Naive thymus-derived CD8-positive, alpha-beta T cell (primary cell): ENCODE measurements around the gene MYPN. TPM values are rescaled to one million over a fixed set of nuclear protein-coding genes. Genes with fewer than 3 reads are reported as not detected.

Experiments
- ATAC-seq, 2 donors: fragments of 150-1000 bp; cut with Tn5 transposase in 1 of 2; sonication (Bioruptor Pico), chemical (Tn5 transposase) in 1 of 2; 1 replicate in 1 of 2; 2 replicates in 1 of 2; pipeline ENCODE4 v1.10.0; 2021; ENCODE audit warnings: mild to moderate bottlenecking in 2 of 2, moderate library complexity in 2 of 2
- POLR2A ChIA-PET: fragments of 350-600 bp; sonication (Branson Sonifier 250); formaldehyde crosslinking; loops from one replicate; lab custom pipeline; 2021; ENCODE audit warnings: antibody characterized with exemption; lab: Charles Lee
- DNase-seq, 10 donors: peaks; one replicate each; pipeline versions ENCODE4 v3.0.0 to v3.0.0-alpha.2; 2020 to 2022
- H3K27ac Mint-ChIP-seq, 10 donors: one replicate each; pipeline ENCODE4 v1.8.0; 2020 to 2022; ENCODE audit warnings: mild to moderate bottlenecking in 10 of 10, mixed read lengths in 10 of 10, moderate library complexity in 4 of 10, inconsistent platforms in 1 of 10
- H3K27me3 Mint-ChIP-seq, 5 donors: one replicate each; pipeline ENCODE4 v1.8.0; 2021 to 2022; ENCODE audit warnings: mixed read lengths in 5 of 5
- H3K36me3 Mint-ChIP-seq, 3 donors: one replicate each; pipeline ENCODE4 v1.8.0; 2020 to 2022; ENCODE audit warnings: mixed read lengths in 3 of 3, mild to moderate bottlenecking in 2 of 3, inconsistent platforms in 1 of 3
- H3K4me1 Mint-ChIP-seq, 4 donors: one replicate each; pipeline ENCODE4 v1.8.0; 2021 to 2022; ENCODE audit warnings: mixed read lengths in 4 of 4
- H3K4me3 Mint-ChIP-seq, 10 donors: one replicate each; pipeline ENCODE4 v1.8.0; 2020 to 2022; ENCODE audit warnings: mild to moderate bottlenecking in 10 of 10, mixed read lengths in 10 of 10, moderate library complexity in 6 of 10, inconsistent platforms in 1 of 10
- H3K9me3 Mint-ChIP-seq, 9 donors: one replicate each; pipeline ENCODE4 v1.8.0; 2020 to 2022; ENCODE audit warnings: mixed read lengths in 9 of 9, mild to moderate bottlenecking in 3 of 9, inconsistent platforms in 1 of 9, moderate library complexity in 1 of 9
- polyA plus RNA-seq, 3 donors: library from polyadenylated mRNA; unstranded; fragments of 300-500 nt; fragmentation: Illumina TruSeq; gene quantifications; one replicate each; pipeline ENCODE4 v1.2.3, GENCODE V29; 2021
- total RNA-seq, 8 experiments: library from RNA in 2 of 8; stranded (reverse) in 2 of 8; gene quantifications; one replicate each; pipeline ENCODE4 v1.2.3 and lab custom pipeline; 2021 to 2026

The MYPN gene
- total and polyA plus RNA-seq, 5 experiments from 2014 or later: not detected

DNA sequence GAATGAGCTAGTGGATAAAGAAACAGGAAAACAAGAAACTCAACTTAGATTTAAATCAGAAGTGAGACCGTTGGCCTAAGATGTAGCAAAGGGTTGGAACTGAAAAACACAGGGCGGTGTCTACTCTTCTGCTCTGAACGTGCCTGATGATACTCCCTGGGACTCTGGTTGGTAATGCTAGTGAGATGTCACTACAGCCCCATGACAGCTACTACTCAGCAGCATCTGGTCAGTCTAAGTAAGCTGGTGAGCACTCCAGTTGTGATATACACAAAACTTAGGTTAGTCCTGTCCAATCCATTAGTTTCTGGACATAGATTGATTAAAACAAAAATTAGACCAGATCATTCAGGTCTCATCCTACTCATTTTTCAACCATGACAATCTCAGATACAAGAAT is 15.4 kb downstream of the MYPN start:
- POLR2A ChIA-PET: no interaction called here
- H3K36me3 Mint-ChIP-seq: no peaks in the 10 kb centered on the region
- DNase-seq (no peak), ATAC-seq (no peak)
- no peak overlapping the region for H3K4me3 Mint-ChIP-seq
- H3K27ac Mint-ChIP-seq: peak overlapping the region in 1 of 10 donors; percentile 55
- no peaks in the 10 kb centered on the region for H3K4me1 Mint-ChIP-seq
- H3K9me3 Mint-ChIP-seq: no peaks in the 10 kb centered on the region
- H3K27me3 Mint-ChIP-seq: peaks cover 0 to 11% (median 3%) of the 10 kb centered on the region in 5 donors

DNA sequence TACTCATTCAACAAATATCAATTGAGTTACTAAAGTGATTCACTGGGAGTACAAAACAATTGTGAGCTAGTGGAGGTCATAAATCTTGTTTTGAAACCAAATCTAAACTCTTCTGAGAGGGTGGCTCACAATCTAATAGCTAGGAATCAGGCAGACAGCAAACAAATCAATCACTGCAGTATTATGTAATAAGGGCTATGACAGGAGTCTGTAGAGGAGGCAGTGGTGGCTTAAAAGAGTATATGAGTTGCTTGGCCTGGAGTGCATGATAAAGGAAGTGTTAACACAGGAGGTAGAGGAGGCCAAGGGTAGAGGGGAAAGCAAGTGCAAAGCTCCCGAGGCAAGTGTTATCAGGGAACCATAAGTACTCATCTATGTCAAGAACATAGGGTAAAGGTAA is 16.5 kb downstream of the MYPN start:
- Mint-ChIP-seq H3K4me3 (no peak overlapping the region), H3K27me3 (peaks cover 0 to 11% (median 3%) of the 10 kb centered on the region in 5 donors), H3K9me3 (no peaks in the 10 kb centered on the region), H3K36me3 (no peaks in the 10 kb centered on the region), H3K4me1 (no peaks in the 10 kb centered on the region), H3K27ac (no peak overlapping the region)
- ATAC-seq (no peak), DNase-seq (no peak)
- POLR2A ChIA-PET: no interaction called here

DNA sequence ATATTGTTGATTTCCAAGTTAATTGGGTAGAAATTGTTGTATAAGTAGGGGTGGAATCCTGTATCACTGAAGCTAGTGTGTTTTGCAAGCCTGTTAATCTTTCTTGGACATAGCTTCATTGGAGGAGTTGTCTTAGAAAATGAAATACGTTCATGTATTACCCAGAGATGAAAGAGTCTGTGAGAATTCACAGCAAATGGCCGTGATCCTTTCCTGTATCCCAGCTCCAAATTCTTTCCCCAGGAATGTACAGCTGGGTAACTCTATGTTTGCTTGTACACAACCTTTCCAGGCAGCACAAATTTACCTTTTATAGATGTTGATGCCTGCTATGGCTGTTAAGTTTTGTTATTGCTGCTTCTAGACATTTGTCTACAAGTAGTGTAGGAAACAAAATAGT is 18.7 kb downstream of the MYPN start:
- no peak for DNase-seq
- Mint-ChIP-seq H3K27me3 (peaks cover 0 to 6% (median 3%) of the 10 kb centered on the region in 5 donors), H3K9me3 (no peaks in the 10 kb centered on the region), H3K4me1 (no peaks in the 10 kb centered on the region), H3K27ac (no peak overlapping the region), H3K4me3 (no peak overlapping the region), H3K36me3 (no peaks in the 10 kb centered on the region)
- no peak for ATAC-seq
- POLR2A ChIA-PET: no interaction called here

DNA sequence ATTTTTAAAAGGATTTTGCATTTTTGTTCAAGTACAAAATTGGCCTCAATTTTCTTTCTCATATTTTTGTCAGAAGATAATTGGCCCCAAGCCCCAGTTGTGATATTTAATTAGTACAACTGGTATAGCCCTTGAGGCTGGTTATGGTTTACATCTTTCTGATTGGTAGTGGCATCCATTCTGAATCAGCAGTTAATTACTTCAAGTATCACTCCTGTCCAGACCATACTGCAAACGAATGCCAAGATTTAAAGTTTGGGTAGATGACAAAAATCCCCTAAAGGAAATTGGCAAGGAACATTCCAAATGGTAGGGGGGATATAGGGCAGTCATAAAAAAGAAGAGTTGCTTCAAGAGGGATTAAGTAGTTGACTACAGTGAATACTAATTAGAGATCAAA is 23.1 kb downstream of the MYPN start:
- Mint-ChIP-seq H3K9me3 (no peaks in the 10 kb centered on the region), H3K4me3 (no peak overlapping the region), H3K4me1 (no peaks in the 10 kb centered on the region), H3K27me3 (peaks cover 0 to 4% (median 1%) of the 10 kb centered on the region in 5 donors), H3K36me3 (no peaks in the 10 kb centered on the region), H3K27ac (no peak overlapping the region)
- POLR2A ChIA-PET: no interaction called here
- no peak for ATAC-seq
- no peak for DNase-seq

DNA sequence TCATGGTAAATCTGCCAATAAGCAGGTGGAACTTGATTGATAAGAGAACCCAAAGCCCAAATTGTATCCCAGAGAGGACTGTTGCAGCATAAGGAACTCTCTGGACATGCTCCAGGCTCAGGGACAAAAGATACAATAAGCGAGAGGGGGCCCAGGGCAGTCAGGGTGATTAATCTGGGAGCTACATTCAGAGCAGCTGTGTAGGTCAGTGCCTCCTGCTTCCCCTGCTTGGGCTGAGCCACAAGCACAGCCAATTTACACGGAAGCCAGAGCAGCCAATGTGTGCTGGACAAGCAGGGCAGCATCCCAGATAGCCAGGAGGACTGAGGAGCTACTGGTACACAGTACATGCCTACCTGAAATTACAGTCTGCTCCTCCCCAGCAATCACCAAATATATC is 24.2 kb downstream of the MYPN start:
- Mint-ChIP-seq H3K4me3 (no peak overlapping the region), H3K36me3 (no peaks in the 10 kb centered on the region), H3K27me3 (peaks cover 0 to 4% (median 1%) of the 10 kb centered on the region in 5 donors)

DNA sequence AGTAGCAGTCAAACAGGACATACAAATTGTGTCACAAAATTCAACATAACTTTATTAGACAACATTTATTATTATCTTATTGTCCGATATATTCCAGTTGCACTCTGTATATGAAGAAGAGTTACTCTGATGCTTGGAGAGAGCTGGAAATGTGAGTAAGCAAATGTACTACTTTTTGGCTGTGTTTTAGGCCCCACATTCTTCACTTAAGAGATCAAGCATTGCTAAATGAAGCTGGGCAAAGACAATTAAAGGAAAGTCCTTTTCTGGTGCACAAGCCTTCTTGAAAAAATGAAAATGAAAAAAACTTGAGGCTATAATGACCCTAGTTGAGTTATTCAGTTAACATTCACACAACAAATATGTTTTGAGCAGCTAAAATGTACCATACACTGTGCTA is 26.1 kb downstream of the MYPN start:
- H3K27ac Mint-ChIP-seq: no peak overlapping the region
- no peak overlapping the region for H3K4me3 Mint-ChIP-seq
- H3K27me3 Mint-ChIP-seq: peaks cover 4 to 12% (median 9%) of the 10 kb centered on the region in 5 donors
- no peaks in the 10 kb centered on the region for H3K9me3 Mint-ChIP-seq
- POLR2A ChIA-PET: no interaction called here
- ATAC-seq (no peak), DNase-seq (no peak)
- H3K36me3 Mint-ChIP-seq: no peaks in the 10 kb centered on the region
- no peaks in the 10 kb centered on the region for H3K4me1 Mint-ChIP-seq

More for the DNA sequence above, 24.2 kb downstream of the MYPN start:
- ATAC-seq: no peak
- Mint-ChIP-seq H3K27ac (no peak overlapping the region), H3K9me3 (no peaks in the 10 kb centered on the region), H3K4me1 (no peaks in the 10 kb centered on the region)
- DNase-seq: no peak
- POLR2A ChIA-PET: no interaction called here

DNA sequence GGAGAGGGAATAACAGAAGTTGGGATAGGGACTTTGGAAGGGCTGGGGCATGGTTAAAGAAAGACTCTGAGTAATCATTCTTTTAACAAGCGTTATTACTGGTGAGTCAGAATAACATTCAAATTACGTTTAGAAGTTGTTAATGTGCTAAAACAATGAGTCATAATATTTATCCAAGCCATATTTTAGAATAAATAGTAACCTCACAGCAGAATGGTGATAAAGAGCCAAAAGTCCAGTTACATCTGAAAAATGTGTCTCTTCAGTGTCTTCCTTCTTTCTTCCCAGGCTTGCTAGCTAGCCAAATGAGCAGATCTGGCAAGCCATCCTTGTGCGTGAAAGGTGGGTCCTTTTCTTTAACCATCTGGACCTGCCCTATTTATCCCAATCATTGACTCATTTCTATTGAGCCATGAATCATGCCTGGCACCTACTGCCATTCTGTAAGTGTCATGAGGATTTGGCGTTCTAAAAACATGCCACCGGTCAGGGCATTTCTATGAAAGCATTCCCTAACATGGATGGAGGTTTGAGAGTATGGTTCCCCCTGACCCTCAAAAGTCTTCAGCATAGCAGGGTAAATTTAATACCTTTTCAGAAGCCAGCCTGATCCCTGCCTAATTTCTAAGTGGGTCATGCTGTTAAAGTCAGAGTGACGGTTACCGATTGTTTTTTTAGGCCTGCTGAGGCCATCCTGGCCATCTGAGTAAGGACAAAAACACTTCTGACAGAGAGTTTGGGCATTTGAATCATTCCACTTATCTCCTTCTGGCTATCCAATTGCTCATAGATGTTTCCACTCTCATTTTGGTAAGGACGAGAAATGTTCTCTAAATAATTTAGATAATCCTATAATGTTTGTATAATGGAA is 26.9 kb downstream of the MYPN start:
- H3K9me3 Mint-ChIP-seq: no peaks in the 10 kb centered on the region
- H3K36me3 Mint-ChIP-seq: no peaks in the 10 kb centered on the region
- POLR2A ChIA-PET: no interaction called here
- no peak for ATAC-seq
- DNase-seq: no peak
- no peak overlapping the region for H3K27ac Mint-ChIP-seq
- H3K4me3 Mint-ChIP-seq: no peak overlapping the region
- peaks cover 4 to 15% (median 13%) of the 10 kb centered on the region in 5 donors for H3K27me3 Mint-ChIP-seq
- no peaks in the 10 kb centered on the region for H3K4me1 Mint-ChIP-seq

DNA sequence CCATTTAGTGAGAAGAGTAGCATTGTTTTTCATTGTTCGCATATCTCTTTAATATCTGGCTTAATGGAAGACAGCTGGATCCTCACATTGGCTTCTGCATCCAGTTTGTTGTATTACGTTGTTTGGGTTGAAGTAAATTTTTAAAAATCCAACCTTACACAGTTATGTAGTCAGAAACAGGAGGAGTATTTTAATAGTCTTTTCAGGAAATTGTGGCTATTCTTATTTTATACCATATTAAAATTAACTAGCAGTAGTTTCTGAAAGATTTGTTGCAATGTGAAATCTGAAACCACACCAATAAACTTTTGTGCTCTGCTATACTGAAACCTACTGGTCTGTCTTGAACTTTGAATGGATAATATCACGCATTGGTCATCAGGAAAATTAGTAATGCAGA is 27.9 kb downstream of the MYPN start:
- no peak for ATAC-seq

DNA sequence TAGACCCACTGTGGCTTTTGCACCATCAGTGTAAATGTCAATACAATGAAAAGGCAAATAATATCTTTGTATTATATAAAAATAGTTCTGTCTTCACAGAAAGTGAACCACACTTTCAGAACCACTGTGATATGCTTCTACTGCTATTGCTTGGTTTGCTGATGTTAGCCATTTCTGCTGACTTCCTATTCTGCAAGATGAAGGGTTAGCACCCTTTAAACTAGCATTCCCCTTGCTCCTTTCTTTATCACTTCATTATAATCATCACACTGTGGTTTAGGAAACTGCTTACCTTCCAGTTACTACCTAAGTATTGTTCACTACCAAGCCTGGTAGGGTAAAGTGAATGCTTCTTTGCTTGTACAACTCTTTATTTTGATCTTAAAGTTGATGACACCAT is 29.2 kb downstream of the MYPN start:
- H3K27ac Mint-ChIP-seq: no peak overlapping the region
- ATAC-seq (no peak), DNase-seq (no peak)
- no peaks in the 10 kb centered on the region for H3K36me3 Mint-ChIP-seq
- no peaks in the 10 kb centered on the region for H3K9me3 Mint-ChIP-seq
- no peak overlapping the region for H3K4me3 Mint-ChIP-seq
- peaks cover 0 to 2% (median 0%) of the 10 kb centered on the region in 4 donors for H3K4me1 Mint-ChIP-seq
- H3K27me3 Mint-ChIP-seq: peaks cover 4 to 16% (median 13%) of the 10 kb centered on the region in 5 donors
- POLR2A ChIA-PET: no interaction called here

More for the DNA sequence above, 27.9 kb downstream of the MYPN start:
- DNase-seq: no peak
- H3K4me1 Mint-ChIP-seq: no peaks in the 10 kb centered on the region
- POLR2A ChIA-PET: no interaction called here
- no peak overlapping the region for H3K4me3 Mint-ChIP-seq
- H3K9me3 Mint-ChIP-seq: no peaks in the 10 kb centered on the region
- peaks cover 4 to 17% (median 14%) of the 10 kb centered on the region in 5 donors for H3K27me3 Mint-ChIP-seq
- no peaks in the 10 kb centered on the region for H3K36me3 Mint-ChIP-seq
- H3K27ac Mint-ChIP-seq: no peak overlapping the region

DNA sequence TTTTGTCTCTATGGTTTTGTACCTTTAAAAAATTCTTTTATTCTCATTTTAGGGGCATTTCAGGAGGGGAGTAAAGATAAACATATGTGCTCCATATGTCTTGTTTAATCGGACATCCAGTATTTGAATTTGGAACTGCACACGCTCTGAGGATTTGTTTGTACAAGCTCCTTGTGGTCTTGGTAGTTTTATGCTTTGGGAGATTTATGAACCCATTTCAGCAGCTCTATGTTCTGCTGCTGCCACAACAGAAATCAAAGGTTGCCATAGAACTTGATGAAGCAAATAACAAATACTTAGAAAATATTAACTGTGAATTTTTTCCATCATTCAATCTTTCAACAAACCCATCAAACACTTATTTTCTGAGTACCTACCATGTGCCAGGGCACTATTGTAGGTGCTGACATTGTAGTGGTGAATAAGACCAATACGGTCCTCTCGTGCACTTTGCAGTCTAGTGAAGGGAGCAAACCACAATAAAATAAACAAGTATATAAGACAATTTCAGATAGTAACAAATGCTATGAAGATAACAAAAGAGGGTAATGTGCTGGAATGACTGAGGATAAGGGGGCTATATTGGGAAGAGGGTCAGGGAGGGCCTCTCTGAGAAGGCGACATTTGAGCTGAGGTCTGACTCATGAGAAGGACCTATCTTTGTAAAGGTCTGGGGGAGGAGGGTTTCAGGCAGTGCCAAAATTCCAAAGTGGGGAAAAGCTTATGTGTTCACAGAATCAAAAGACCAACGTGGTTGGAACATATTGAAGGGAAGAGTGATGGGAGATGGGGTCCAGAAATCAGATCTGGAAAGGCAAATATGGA is 30.4 kb downstream of the MYPN start:
- no peak for ATAC-seq
- Mint-ChIP-seq H3K27ac (no peak overlapping the region), H3K9me3 (no peaks in the 10 kb centered on the region), H3K36me3 (no peaks in the 10 kb centered on the region), H3K27me3 (peaks cover 0 to 16% (median 13%) of the 10 kb centered on the region in 5 donors), H3K4me3 (no peak overlapping the region), H3K4me1 (peaks cover 0 to 2% (median 0%) of the 10 kb centered on the region in 4 donors)
- POLR2A ChIA-PET: no interaction called here
- DNase-seq: no peak

DNA sequence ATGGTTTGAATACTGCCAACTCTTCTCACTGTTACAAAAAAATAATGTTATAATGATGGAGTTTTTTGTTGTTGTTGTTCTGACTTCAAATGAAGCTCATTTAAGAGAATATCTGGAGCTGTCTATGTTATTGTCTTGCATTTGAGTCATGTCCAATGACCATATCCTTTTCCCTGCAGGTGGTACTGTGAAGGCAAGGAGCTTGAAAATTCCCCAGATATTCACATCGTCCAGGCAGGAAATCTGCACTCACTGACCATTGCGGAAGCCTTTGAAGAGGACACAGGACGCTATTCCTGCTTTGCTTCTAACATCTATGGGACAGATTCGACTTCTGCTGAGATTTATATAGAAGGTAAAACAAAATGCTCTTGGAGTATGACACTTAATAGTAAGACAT is 33.5 kb downstream of the MYPN start:
- DNase-seq (no peak), ATAC-seq (no peak)
- peaks cover 0 to 18% (median 15%) of the 10 kb centered on the region in 5 donors for H3K27me3 Mint-ChIP-seq
- no peaks in the 10 kb centered on the region for H3K36me3 Mint-ChIP-seq
- H3K4me3 Mint-ChIP-seq: no peak overlapping the region
- peaks cover 0 to 2% (median 0%) of the 10 kb centered on the region in 4 donors for H3K4me1 Mint-ChIP-seq
- no peak overlapping the region for H3K27ac Mint-ChIP-seq
- POLR2A ChIA-PET: no interaction called here
- H3K9me3 Mint-ChIP-seq: no peaks in the 10 kb centered on the region

DNA sequence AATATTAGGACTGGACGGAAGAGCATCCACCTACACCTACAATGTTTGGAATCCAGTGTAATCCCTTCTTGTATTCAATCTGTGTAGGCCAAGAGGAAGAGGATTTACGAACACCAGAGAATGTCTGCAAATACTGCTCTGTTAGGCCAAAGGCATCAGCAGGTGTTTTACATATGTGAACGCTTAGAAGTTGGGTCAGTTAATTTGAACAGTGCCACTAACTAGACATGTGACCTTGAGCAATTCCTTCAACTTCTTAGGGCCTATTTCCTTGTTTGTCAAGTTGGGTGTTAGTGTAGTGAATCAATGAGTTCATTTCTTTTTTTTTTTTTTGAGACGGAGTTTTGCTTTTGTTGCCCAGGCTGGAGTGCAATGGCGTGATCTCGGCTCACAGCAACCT is 35.4 kb downstream of the MYPN start:
- H3K9me3 Mint-ChIP-seq: no peaks in the 10 kb centered on the region
- no peak overlapping the region for H3K4me3 Mint-ChIP-seq

DNA sequence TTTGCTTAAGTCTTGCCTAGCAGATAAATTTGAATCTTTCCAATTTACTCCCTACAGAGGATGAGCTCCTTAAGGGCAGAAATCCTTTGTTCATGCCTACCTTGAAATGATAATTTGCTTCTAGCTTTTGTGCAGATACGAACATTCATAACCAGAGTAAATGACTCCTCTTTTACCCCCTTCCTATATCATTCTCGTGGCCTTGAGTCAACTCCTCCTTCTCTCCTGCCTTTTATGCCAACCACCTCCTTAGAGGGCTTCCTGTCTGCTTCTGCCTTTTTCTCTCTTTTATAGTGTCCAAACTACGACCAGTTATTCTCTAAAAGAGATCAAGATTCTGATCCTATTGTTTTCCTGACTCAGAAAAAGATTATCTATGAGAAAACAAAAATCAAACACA is 36.4 kb downstream of the MYPN start:
- Mint-ChIP-seq H3K27me3 (peaks cover 0 to 10% (median 0%) of the 10 kb centered on the region in 5 donors), H3K4me1 (peaks cover 0 to 2% (median 0%) of the 10 kb centered on the region in 4 donors), H3K36me3 (no peaks in the 10 kb centered on the region), H3K27ac (no peak overlapping the region), H3K9me3 (no peaks in the 10 kb centered on the region), H3K4me3 (no peak overlapping the region)
- DNase-seq (no peak), ATAC-seq (no peak)
- POLR2A ChIA-PET: no interaction called here

More for the DNA sequence above, 35.4 kb downstream of the MYPN start:
- Mint-ChIP-seq H3K27me3 (peaks cover 0 to 18% (median 10%) of the 10 kb centered on the region in 5 donors), H3K36me3 (no peaks in the 10 kb centered on the region), H3K27ac (no peak overlapping the region), H3K4me1 (peaks cover 0 to 2% (median 0%) of the 10 kb centered on the region in 4 donors)
- POLR2A ChIA-PET: no interaction called here
- ATAC-seq (no peak), DNase-seq (no peak)
